Right cardiac atrium (tissue), 5 donors: Measurements from ENCODE around the gene DLG2. TPM values are rescaled to one million over a fixed set of nuclear protein-coding genes. Genes with fewer than 3 reads are reported as not detected.

ENCODE experiments used
- ATAC-seq, 2 donors: fragments of 200-7000 bp; cut with Tn5 transposase; one replicate each; pipeline versions ENCODE4 v1.8.0 to v1.9.1; 2020; ENCODE audit warnings: moderate library complexity in 2 of 2, mild to moderate bottlenecking in 1 of 2
- DNase-seq, 3 donors: peaks; one replicate each; pipeline ENCODE4 v3.0.0-alpha.2; 2020
- H3K27ac ChIP-seq: one replicate; pipeline ENCODE4 v1.5.1; 2013; ENCODE audit warnings: mild to moderate bottlenecking, low read length, control low read depth, moderate library complexity
- H3K27me3 ChIP-seq: one replicate; pipeline ENCODE4 v1.6.1; 2013; ENCODE audit not compliant: control insufficient read depth, insufficient read depth
- H3K4me1 ChIP-seq: one replicate; pipeline ENCODE4 v1.6.1; 2013; ENCODE audit warnings: low read length; ENCODE audit not compliant: control insufficient read depth, insufficient read depth
- H3K4me3 ChIP-seq: one replicate; pipeline ENCODE4 v1.5.1; 2013; ENCODE audit warnings: low read length, control low read depth
- H3K9me3 ChIP-seq: one replicate; pipeline ENCODE4 v1.6.1; 2013; ENCODE audit warnings: low read length; ENCODE audit not compliant: control insufficient read depth
- WGBS: extraction: QIAGEN DNeasy Blood & Tissue Kit; methylation state at CpG from one replicate; pipeline ENCODE4 v1.1.7; 2013; 5-methylcytosine and 5-hydroxymethylcytosine counted together
- intact Hi-C, 4 donors: fragments of 100-400 bp; cut with DNase I; formaldehyde crosslinking; loops; one replicate each; pipeline versions ENCODE4 v1.11.0 to v1.14.0; 2022 to 2023
- polyA plus RNA-seq: library from polyadenylated mRNA; stranded (reverse); fragments of 200-250 nt; gene quantifications from one replicate; pipeline ENCODE4 v1.2.3, GENCODE V29; 2013
- total RNA-seq, 4 donors: library from RNA; stranded (reverse); fragmentation: NEBNext Ultra II Directional; extraction: Animal tissue kit (Norgen Biotek cat#: 25700); gene quantifications; one replicate each; pipeline ENCODE4 v1.2.1, GENCODE V29; 2021
- donor health status: healthy with polysubstance abuse.
- donor health status: DM: no; HTN: yes; CAD: no.
- donor health status: DM: no; HTN: no; CAD: no.
- donor health status: DM: no; HTN: yes; CAD: no; lungs with severe emphysema.
- donor health status: DM: yes; HTN: yes; CAD: no.

The DLG2 gene
- total and polyA plus RNA-seq, 5 donors, result 2.3 to 10.5 (median 9.4) TPM

DNA sequence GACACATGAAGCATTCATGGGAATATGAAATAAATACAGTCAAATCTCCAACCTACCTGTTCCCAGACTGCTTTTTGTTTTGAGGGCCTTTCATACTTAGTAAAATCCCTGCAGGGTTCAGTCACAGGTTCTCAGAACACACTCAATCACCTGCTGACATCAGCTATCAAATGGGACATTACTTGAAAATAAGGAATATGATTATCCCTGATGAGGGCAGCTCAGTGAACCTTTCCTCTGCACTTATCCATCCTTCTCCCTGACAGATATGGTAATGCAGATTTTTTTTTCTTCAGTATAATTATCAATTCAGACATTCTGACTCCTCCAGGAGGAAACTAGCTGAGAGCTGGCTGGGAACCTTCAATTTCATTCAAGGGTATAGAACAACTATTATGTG, 1213.6 kb downstream of the DLG2 start:
- no peak for DNase-seq
- Histone ChIP-seq H3K9me3 (no peaks in the 10 kb centered on the region), H3K4me3 (no peak overlapping the region), H3K27ac (no peak overlapping the region), H3K4me1 (no peaks in the 10 kb centered on the region), H3K27me3 (no peaks in the 10 kb centered on the region)
- ATAC-seq, result no peak
- intact Hi-C loops, result no loop called here

GRCh38 chr11:84412862-84413261, 1214.3 kb downstream of the DLG2 start:
- intact Hi-C loops, result no loop called here
- ATAC-seq (no peak), DNase-seq (no peak)
- Histone ChIP-seq H3K27me3 (no peaks in the 10 kb centered on the region), H3K4me1 (no peaks in the 10 kb centered on the region), H3K4me3 (no peak overlapping the region), H3K27ac (no peak overlapping the region), H3K9me3 (no peaks in the 10 kb centered on the region)

DNA sequence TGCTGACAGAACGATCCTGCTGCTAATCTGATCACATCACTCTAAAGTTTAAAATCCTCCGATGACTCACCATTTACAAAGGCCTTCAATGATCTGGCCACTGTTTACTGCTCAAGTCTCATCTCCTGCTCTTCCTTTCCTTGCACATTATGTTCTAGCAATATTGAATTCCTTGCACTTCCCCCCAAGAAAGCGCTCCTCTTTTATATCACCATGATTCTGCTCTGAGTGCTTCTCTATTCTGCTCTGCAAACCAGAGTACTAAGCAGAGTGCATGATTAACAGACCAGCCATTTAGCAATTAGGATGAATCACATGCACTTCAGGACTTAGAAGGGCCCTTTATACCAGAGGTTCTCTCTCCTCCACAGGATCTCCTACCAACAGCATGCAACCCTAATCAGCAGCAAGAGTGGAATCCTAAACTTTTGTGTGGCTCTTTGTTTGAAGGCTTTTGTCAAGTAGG, 1218.2 kb downstream of the DLG2 start:
- Histone ChIP-seq H3K9me3 (no peaks in the 10 kb centered on the region), H3K4me1 (no peaks in the 10 kb centered on the region), H3K27ac (no peak overlapping the region), H3K27me3 (no peaks in the 10 kb centered on the region), H3K4me3 (no peak overlapping the region)
- DNase-seq, result no peak
- intact Hi-C loops, result loop anchor here in 1 of 4 donors (10.0 kb wide), 1 partner anchor 116 kb away; no protein-coding TSS in a partner anchor
- no peak for ATAC-seq
- 86% methylated on average over 3 of the region's 3 CpGs for WGBS

GRCh38 chr11:84407091-84407490, 1220.1 kb downstream of the DLG2 start:
- intact Hi-C loops, result loop anchor here in 1 of 4 donors (10.0 kb wide), 1 partner anchor 118 kb away; no protein-coding TSS in a partner anchor
- Histone ChIP-seq H3K9me3 (no peaks in the 10 kb centered on the region), H3K27me3 (no peaks in the 10 kb centered on the region), H3K4me1 (no peaks in the 10 kb centered on the region), H3K4me3 (no peak overlapping the region), H3K27ac (no peak overlapping the region)
- ATAC-seq, result no peak
- DNase-seq, result no peak
- 82% methylated on average over 4 of the region's 4 CpGs for WGBS

DNA sequence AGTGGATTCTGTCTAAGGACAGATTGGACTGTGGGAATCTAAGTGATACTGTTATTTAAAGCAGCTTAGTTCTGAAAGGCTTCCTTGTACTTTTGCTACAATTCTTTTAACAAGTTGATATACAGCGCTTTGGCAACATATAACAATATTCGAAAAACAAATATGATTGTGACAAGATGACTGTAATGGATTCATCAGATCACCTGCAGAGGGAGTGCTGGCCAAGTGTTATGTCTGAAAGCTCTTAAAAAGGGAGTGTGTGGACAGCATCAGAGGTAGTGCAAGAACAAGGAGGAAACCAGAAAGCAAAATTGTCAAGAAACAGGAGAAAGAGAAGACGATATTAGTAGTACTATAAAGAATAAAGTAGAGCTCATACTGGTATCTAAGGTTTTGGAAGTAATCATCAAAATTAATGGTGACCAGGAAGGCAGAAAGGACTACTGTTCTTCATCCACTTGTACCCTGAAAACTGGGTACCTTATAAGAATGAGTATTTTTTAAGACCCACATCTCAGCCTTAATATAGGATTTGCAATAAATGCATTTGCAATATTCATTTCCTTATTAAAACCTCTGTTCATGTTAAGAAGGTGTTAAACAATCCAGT, 1229.0 kb downstream of the DLG2 start:
- H3K4me3 ChIP-seq, result no peak overlapping the region
- H3K4me1 ChIP-seq, result no peaks in the 10 kb centered on the region
- WGBS, result 73% methylated on average over 3 of the region's 3 CpGs
- no peaks in the 10 kb centered on the region for H3K27me3 ChIP-seq
- ATAC-seq (no peak), DNase-seq (no peak)
- intact Hi-C loops, result no loop called here
- no peak overlapping the region for H3K27ac ChIP-seq
- no peaks in the 10 kb centered on the region for H3K9me3 ChIP-seq

- Histone ChIP-seq H3K4me1 (no peaks in the 10 kb centered on the region), H3K27ac (no peak overlapping the region), H3K9me3 (no peaks in the 10 kb centered on the region), H3K27me3 (no peaks in the 10 kb centered on the region), H3K4me3 (no peak overlapping the region)
- intact Hi-C loops, result no loop called here
- 88% methylated on average over 3 of the region's 3 CpGs for WGBS
- DNase-seq (no peak), ATAC-seq (no peak)
Observed at GRCh38 chr11:84396521-84396920, 1230.6 kb downstream of the DLG2 start.

- 77% methylated on average over 6 of the region's 6 CpGs for WGBS
- ATAC-seq, result no peak
- Histone ChIP-seq H3K9me3 (no peaks in the 10 kb centered on the region), H3K27me3 (no peaks in the 10 kb centered on the region), H3K4me1 (no peaks in the 10 kb centered on the region), H3K4me3 (no peak overlapping the region), H3K27ac (no peak overlapping the region)
- intact Hi-C loops, result no loop called here
- no peak for DNase-seq
Observed at GRCh38 chr11:84390441-84391078, 1236.6 kb downstream of the DLG2 start.

- ATAC-seq (no peak), DNase-seq (no peak)
- Histone ChIP-seq H3K27ac (no peak overlapping the region), H3K27me3 (no peaks in the 10 kb centered on the region), H3K4me1 (no peaks in the 10 kb centered on the region), H3K4me3 (no peak overlapping the region), H3K9me3 (no peaks in the 10 kb centered on the region)
- intact Hi-C loops, result loop anchor here in 3 of 4 donors (10.0 kb wide), 2 partner anchors 135 to 555 kb away; no protein-coding TSS in a partner anchor
Observed at GRCh38 chr11:84389696-84390095, 1237.4 kb downstream of the DLG2 start.

GRCh38 chr11:84384731-84385130, 1242.4 kb downstream of the DLG2 start:
- intact Hi-C loops, result loop anchor here in 3 of 4 donors (10.0 kb wide), 2 partner anchors 140 to 550 kb away; no protein-coding TSS in a partner anchor
- no peaks in the 10 kb centered on the region for H3K4me1 ChIP-seq
- no peak overlapping the region for H3K27ac ChIP-seq
- peak in 2 of 3 donors; percentile 35 to 66 for DNase-seq
- ATAC-seq, result no peak
- no peak overlapping the region for H3K4me3 ChIP-seq
- H3K9me3 ChIP-seq, result no peaks in the 10 kb centered on the region
- no peaks in the 10 kb centered on the region for H3K27me3 ChIP-seq

- ATAC-seq (peak in 1 of 2 donors; percentile 29), DNase-seq (peak in 1 of 3 donors; percentile 46)
- no peaks in the 10 kb centered on the region for H3K4me1 ChIP-seq
- H3K27ac ChIP-seq, result no peak overlapping the region
- intact Hi-C loops, result loop anchor here in 3 of 4 donors (10.0 kb wide), 2 partner anchors 141 to 549 kb away; no protein-coding TSS in a partner anchor
- WGBS, result 71% methylated on average over 2 of the region's 2 CpGs
- H3K4me3 ChIP-seq, result no peak overlapping the region
- no peaks in the 10 kb centered on the region for H3K27me3 ChIP-seq
- no peaks in the 10 kb centered on the region for H3K9me3 ChIP-seq
Observed at GRCh38 chr11:84383576-84383975, 1243.6 kb downstream of the DLG2 start.

- DNase-seq, result no peak
- H3K4me1 ChIP-seq, result no peaks in the 10 kb centered on the region
- no peak overlapping the region for H3K27ac ChIP-seq
- intact Hi-C loops, result loop anchor here in 3 of 4 donors (10.0 kb wide), 2 partner anchors 143 to 547 kb away; no protein-coding TSS in a partner anchor
- WGBS, result 24% methylated on average over 1 of the region's 1 CpG
- ATAC-seq, result no peak
- no peaks in the 10 kb centered on the region for H3K9me3 ChIP-seq
- no peak overlapping the region for H3K4me3 ChIP-seq
- no peaks in the 10 kb centered on the region for H3K27me3 ChIP-seq
Observed at GRCh38 chr11:84381666-84382065, 1245.5 kb downstream of the DLG2 start.
